NCI-H345 (cell line): ENCODE measurements around the gene TEX22.

Experiments
- DNase-seq: peaks from one replicate; lab custom pipeline; 2025; lab: John Stamatoyannopoulos, UW

The TEX22 gene

GRCh38 chr14:105456736-105457617 lies 58.6 kb downstream of the TEX22 start:
- no peak for DNase-seq

GRCh38 chr14:105458010-105458409 lies 59.7 kb downstream of the TEX22 start:
- DNase-seq: no peak

- no peak for DNase-seq
These were observed 60.2 kb downstream of the TEX22 start for GRCh38 chr14:105458571-105458970.

- no peak for DNase-seq
These were observed 61.8 kb downstream of the TEX22 start for GRCh38 chr14:105460116-105460515.

GRCh38 chr14:105460616-105461015 lies 62.3 kb downstream of the TEX22 start:
- DNase-seq: no peak

- no peak for DNase-seq
These were observed 63.6 kb downstream of the TEX22 start for GRCh38 chr14:105461903-105462302.
